Panc1 (cell line): ENCODE data around the gene PRCC. TPM values are rescaled to one million over a fixed set of nuclear protein-coding genes. Genes with fewer than 3 reads are reported as not detected.

Experiments
- ATAC-seq: fragments of 200-7000 bp; cut with Tn5 transposase; 2 replicates; pipeline ENCODE4 v1.9.1; 2020; ENCODE audit warnings: mild to moderate bottlenecking, moderate library complexity
- BruUV-seq: library from RNA; stranded (reverse); fragments of 400-500 nt; replicated peaks from 2 replicates; lab custom pipeline; 2021; lab: Mats Ljungman, UMichigan
- CTCF ChIA-PET: fragments of 300-600 bp; sonication (Branson Sonifier 250); formaldehyde crosslinking; loops from one replicate; lab custom pipeline; 2022; ENCODE audit warnings: antibody characterized with exemption; lab: Charles Lee
- POLR2A ChIA-PET: fragments of 300-600 bp; sonication (Branson Sonifier 250); formaldehyde crosslinking; loops from one replicate; lab custom pipeline; 2022; ENCODE audit warnings: antibody characterized with exemption; lab: Charles Lee
- DNase-seq: peaks from one replicate; pipeline ENCODE4 v3.0.0-alpha.2; 2010; ENCODE audit warnings: low read depth, low spot score
- H3K27ac ChIP-seq: 2 replicates; pipeline ENCODE4 v1.5.1; 2011; ENCODE audit warnings: mild to moderate bottlenecking, low read length, inconsistent platforms
- H3K27me3 ChIP-seq: fragments of 200-500 bp; sonication (Bioruptor generic); 2 replicates; pipeline ENCODE4 v1.6.0; 2014; ENCODE audit warnings: low read length, inconsistent platforms; ENCODE audit not compliant: control insufficient read depth, insufficient read depth
- H3K36me3 ChIP-seq: fragments of 200-500 bp; sonication (Bioruptor generic); 2 replicates; pipeline ENCODE4 v1.5.1; 2014; ENCODE audit warnings: inconsistent platforms, mild to moderate bottlenecking, low read length, moderate library complexity; ENCODE audit not compliant: control insufficient read depth, insufficient read depth
- H3K4me1 ChIP-seq: 2 replicates; pipeline ENCODE4 v1.5.1; 2011; ENCODE audit warnings: inconsistent platforms, mild to moderate bottlenecking, low read length, moderate library complexity; ENCODE audit not compliant: control insufficient read depth, insufficient read depth
- H3K4me3 ChIP-seq, 2 experiments: 2 replicates each; pipeline ENCODE4 v1.5.1; 2011 to 2012; ENCODE audit warnings: low read depth in 2 of 2, low read length in 2 of 2, mild to moderate bottlenecking in 2 of 2, inconsistent platforms in 1 of 2, moderate library complexity in 1 of 2
- H3K9me3 ChIP-seq: fragments of 200-500 bp; sonication (Bioruptor generic); 2 replicates; pipeline ENCODE4 v1.5.1; 2014; ENCODE audit warnings: low read depth, mild to moderate bottlenecking, inconsistent platforms, low read length, moderate library complexity; ENCODE audit not compliant: control insufficient read depth, insufficient read depth
- CTCF ChIP-seq: fragments of 450-650 bp; IDR thresholded peaks from 2 replicates; pipeline ENCODE4 v1.5.1; 2017; ENCODE audit warnings: mild to moderate bottlenecking
- POLR2AphosphoS5 ChIP-seq: IDR thresholded peaks from 2 replicates; pipeline ENCODE4 v1.6.1; 2012; ENCODE audit warnings: mild to moderate bottlenecking, low read depth, low read length, moderate library complexity
- REST ChIP-seq, 2 experiments: IDR thresholded peaks; 2 replicates each; pipeline ENCODE4 v1.6.1; 2011 to 2012; ENCODE audit warnings: low read depth in 2 of 2, control low read depth in 1 of 2, low read length in 1 of 2, mild to moderate bottlenecking in 1 of 2, moderate library complexity in 1 of 2; ENCODE audit not compliant: insufficient read depth in 1 of 2
- SIN3A ChIP-seq: IDR thresholded peaks from 2 replicates; pipeline ENCODE4 v1.6.1; 2012; ENCODE audit warnings: low read depth, mild to moderate bottlenecking, low read length, moderate library complexity, borderline replicate concordance; ENCODE audit not compliant: insufficient read depth
- TCF7L2 ChIP-seq: IDR thresholded peaks from 2 replicates; pipeline ENCODE4 v1.6.1; 2011; ENCODE audit warnings: mild to moderate bottlenecking, low read depth, low read length, inconsistent platforms
- in situ Hi-C: cut with HindIII; loops from 2 replicates; pipeline ENCODE4 v1.10.0; 2016; ENCODE audit warnings: low sequenced_read_pairs, low pct_unique_long_range_greater_than_20kb
- intact Hi-C: fragments of 100-400 bp; cut with micrococcal nuclease; formaldehyde crosslinking; loops from one replicate; pipeline ENCODE4 v1.10.0; 2022; ENCODE audit not compliant: unreplicated experiment
- total RNA-seq: library from RNA; stranded (reverse); gene quantifications from one replicate; pipeline ENCODE4 v1.2.1, GENCODE V29; 2021; ENCODE audit not compliant: unreplicated experiment

The PRCC gene
- total RNA-seq, 1 experiment from 2014 or later: 78.5 TPM

- POLR2A ChIA-PET: interaction anchor here (0.6 kb wide), 1 partner anchor 54 kb away, joined by 6 read pairs; the partner anchor contains the start of gene INSRR
- BruUV-seq: no TSS peak
- ATAC-seq (no peak), DNase-seq (no peak)
- in situ Hi-C loops: no loop called here
- intact Hi-C loops: no loop called here
- Histone ChIP-seq H3K27me3 (no peaks in the 10 kb centered on the region), H3K4me3 (no peak overlapping the region), H3K4me1 (no peaks in the 10 kb centered on the region), H3K9me3 (no peaks in the 10 kb centered on the region), H3K27ac (no peak overlapping the region), H3K36me3 (0 out of 2 replicates have a peak, but pooled peaks cover 3% of the 10 kb centered on the region)
- CTCF ChIA-PET: no interaction called here
- TF ChIP-seq REST (IDR thresholded peaks at IDR 0.05; ENCODE audit: insufficient read depth in 1 of 2, low read depth in 2 of 2, low read length in 1 of 2): no peak
- TF ChIP-seq POLR2AphosphoS5: no peak
- TF ChIP-seq TCF7L2: no peak
- no peak for TF ChIP-seq CTCF
Observed at GRCh38 chr1:156804572-156805243, 37.4 kb downstream of the PRCC start.

- DNase-seq: no peak
- H3K27me3 ChIP-seq: no peaks in the 10 kb centered on the region
- no peak for ATAC-seq
- POLR2A ChIA-PET: interaction anchor here (0.6 kb wide), 2 partner anchors 84 to 349 kb away, joined by 3 read pairs; no protein-coding TSS in a partner anchor
- H3K9me3 ChIP-seq: no peaks in the 10 kb centered on the region
- H3K36me3 ChIP-seq: no peaks in the 10 kb centered on the region
- H3K4me3 ChIP-seq: no peak overlapping the region
- TF ChIP-seq SIN3A (no peak), TCF7L2 (no peak), POLR2AphosphoS5 (no peak), CTCF (no peak), REST (IDR thresholded peaks at IDR 0.05; ENCODE audit: insufficient read depth in 1 of 2, low read depth in 2 of 2, low read length in 1 of 2) (no peak)
- CTCF ChIA-PET: no interaction called here
- BruUV-seq: no TSS peak
- no peak overlapping the region for H3K27ac ChIP-seq
- in situ Hi-C loops: no loop called here
- intact Hi-C loops: no loop called here
- H3K4me1 ChIP-seq: no peaks in the 10 kb centered on the region
Observed at GRCh38 chr1:156805766-156806511, 38.6 kb downstream of the PRCC start.
